Uterus (tissue), 4 donors: ENCODE results near the gene BEND4. TPM values are rescaled to one million over a fixed set of nuclear protein-coding genes. Genes with fewer than 3 reads are reported as not detected.

Experiments used
- DNase-seq, 2 donors: peaks; one replicate each; pipeline ENCODE4 v3.0.0-alpha.2; 2019 to 2020
- H3K27ac ChIP-seq, 2 donors: fragments of 200-600 bp; sonication (generic); 1 replicate in 1 of 2; 2 replicates in 1 of 2; pipeline ENCODE4 v1.5.1; 2016 to 2018
- H3K27me3 ChIP-seq, 2 donors: fragments of 200-600 bp; sonication (generic); one replicate each; pipeline ENCODE4 v1.5.1; 2018 to 2019; ENCODE audit warnings: control low read depth in 1 of 2
- H3K36me3 ChIP-seq, 2 donors: fragments of 200-600 bp; sonication (generic); one replicate each; pipeline ENCODE4 v1.5.1; 2019; ENCODE audit warnings: control low read depth in 1 of 2
- H3K4me1 ChIP-seq, 2 donors: fragments of 200-600 bp; sonication (generic); one replicate each; pipeline ENCODE4 v1.5.1; 2018 to 2019; ENCODE audit warnings: control low read depth in 1 of 2
- H3K4me3 ChIP-seq, 2 donors: fragments of 200-600 bp; sonication (generic); 1 replicate in 1 of 2; 2 replicates in 1 of 2; pipeline ENCODE4 v1.5.1; 2018 to 2019; ENCODE audit warnings: mild to moderate bottlenecking in 1 of 2
- H3K9me3 ChIP-seq, 2 donors: fragments of 200-600 bp; sonication (generic); one replicate each; pipeline ENCODE4 v1.5.1; 2019; ENCODE audit warnings: control low read depth in 1 of 2
- POLR2A ChIP-seq, 2 donors: fragments of 450-650 bp; IDR thresholded peaks; one replicate each; pipeline ENCODE4 v1.6.1; 2016; ENCODE audit warnings: antibody characterized with exemption in 2 of 2, mild to moderate bottlenecking in 1 of 2, moderate library complexity in 1 of 2
- intact Hi-C: fragments of 100-400 bp; cut with DNase I; formaldehyde crosslinking; loops from one replicate; pipeline ENCODE4 v1.15.1; 2023; ENCODE audit warnings: low total_unique reads
- total RNA-seq, 4 donors: library from RNA; depleted of rRNA in 3 of 4; stranded (reverse); fragments of >200 nt in 3 of 4; gene quantifications; one replicate each; pipeline versions ENCODE4 v1.1.0 to v1.2.4, GENCODE V29; 2014 to 2023
- TF ChIP-seq, protein P1 (sequence below), 4 experiments: fragments of 200-600 bp in 2 of 4; fragments of 450-650 bp in 2 of 4; sonication (generic) in 2 of 4; IDR thresholded peaks; one replicate each; pipeline ENCODE4 v1.5.1; 2016 to 2019; ENCODE audit warnings: antibody characterized with exemption in 4 of 4, mild to moderate bottlenecking in 2 of 4, moderate library complexity in 1 of 4
- donor health status: DM: yes; HTN: yes; CAD: no.

BEND4 gene
- total RNA-seq, 4 donors from 2014 or later: 0.14 to 13.8 (median 0.65) TPM

DNA sequence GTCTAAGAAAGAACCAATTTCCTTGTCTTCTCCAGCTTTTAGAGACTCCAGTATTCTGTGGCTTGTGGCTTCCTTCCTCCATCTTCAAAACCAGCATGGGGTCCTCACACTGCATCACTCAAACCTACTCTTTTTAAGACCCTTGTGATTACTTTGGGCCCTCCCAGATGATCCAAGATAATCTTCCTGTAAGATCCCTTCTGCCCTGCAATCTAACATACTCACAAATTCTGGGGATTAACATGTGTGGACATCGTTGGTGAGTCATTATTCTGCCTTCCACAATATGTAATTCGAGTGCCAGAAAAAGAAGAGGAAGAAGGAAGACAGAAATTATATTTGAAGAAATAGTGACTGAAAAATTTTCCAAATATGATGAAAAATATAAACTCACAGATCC is 47.9 kb downstream of the BEND4 start:
- TF ChIP-seq POLR2A (IDR thresholded peaks at IDR 0.05): no peak
- TF ChIP-seq, protein P1, sequence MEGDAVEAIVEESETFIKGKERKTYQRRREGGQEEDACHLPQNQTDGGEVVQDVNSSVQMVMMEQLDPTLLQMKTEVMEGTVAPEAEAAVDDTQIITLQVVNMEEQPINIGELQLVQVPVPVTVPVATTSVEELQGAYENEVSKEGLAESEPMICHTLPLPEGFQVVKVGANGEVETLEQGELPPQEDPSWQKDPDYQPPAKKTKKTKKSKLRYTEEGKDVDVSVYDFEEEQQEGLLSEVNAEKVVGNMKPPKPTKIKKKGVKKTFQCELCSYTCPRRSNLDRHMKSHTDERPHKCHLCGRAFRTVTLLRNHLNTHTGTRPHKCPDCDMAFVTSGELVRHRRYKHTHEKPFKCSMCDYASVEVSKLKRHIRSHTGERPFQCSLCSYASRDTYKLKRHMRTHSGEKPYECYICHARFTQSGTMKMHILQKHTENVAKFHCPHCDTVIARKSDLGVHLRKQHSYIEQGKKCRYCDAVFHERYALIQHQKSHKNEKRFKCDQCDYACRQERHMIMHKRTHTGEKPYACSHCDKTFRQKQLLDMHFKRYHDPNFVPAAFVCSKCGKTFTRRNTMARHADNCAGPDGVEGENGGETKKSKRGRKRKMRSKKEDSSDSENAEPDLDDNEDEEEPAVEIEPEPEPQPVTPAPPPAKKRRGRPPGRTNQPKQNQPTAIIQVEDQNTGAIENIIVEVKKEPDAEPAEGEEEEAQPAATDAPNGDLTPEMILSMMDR (IDR thresholded peaks at IDR 0.05): no peak
- Histone ChIP-seq H3K4me3 (no peak overlapping the region), H3K27me3 (no peaks in the 10 kb centered on the region), H3K36me3 (no peaks in the 10 kb centered on the region), H3K9me3 (no peaks in the 10 kb centered on the region), H3K4me1 (no peaks in the 10 kb centered on the region), H3K27ac (no peak overlapping the region)
- DNase-seq: no peak
- intact Hi-C loops: no loop called here

- Histone ChIP-seq H3K36me3 (no peaks in the 10 kb centered on the region), H3K4me3 (no peak overlapping the region), H3K27me3 (no peaks in the 10 kb centered on the region), H3K9me3 (no peaks in the 10 kb centered on the region), H3K4me1 (no peaks in the 10 kb centered on the region), H3K27ac (no peak overlapping the region)
- TF ChIP-seq, protein P1 (IDR thresholded peaks at IDR 0.05): no peak
- TF ChIP-seq POLR2A (IDR thresholded peaks at IDR 0.05): no peak
- intact Hi-C loops: no loop called here
- DNase-seq: no peak
These were observed 50.9 kb downstream of the BEND4 start for GRCh38 chr4:42101446-42101975.

- Histone ChIP-seq H3K4me1 (no peaks in the 10 kb centered on the region), H3K9me3 (no peaks in the 10 kb centered on the region), H3K4me3 (no peak overlapping the region), H3K36me3 (no peaks in the 10 kb centered on the region), H3K27me3 (no peaks in the 10 kb centered on the region), H3K27ac (no peak overlapping the region)
- TF ChIP-seq, protein P1 (IDR thresholded peaks at IDR 0.05): no peak
- no peak for TF ChIP-seq POLR2A (IDR thresholded peaks at IDR 0.05)
- DNase-seq: no peak
- intact Hi-C loops: no loop called here
These were observed 64.1 kb downstream of the BEND4 start for GRCh38 chr4:42088386-42088785.

GRCh38 chr4:42083816-42084215 is 68.6 kb downstream of the BEND4 start:
- no peak for TF ChIP-seq POLR2A (IDR thresholded peaks at IDR 0.05)
- TF ChIP-seq, protein P1 (IDR thresholded peaks at IDR 0.05): no peak

DNA sequence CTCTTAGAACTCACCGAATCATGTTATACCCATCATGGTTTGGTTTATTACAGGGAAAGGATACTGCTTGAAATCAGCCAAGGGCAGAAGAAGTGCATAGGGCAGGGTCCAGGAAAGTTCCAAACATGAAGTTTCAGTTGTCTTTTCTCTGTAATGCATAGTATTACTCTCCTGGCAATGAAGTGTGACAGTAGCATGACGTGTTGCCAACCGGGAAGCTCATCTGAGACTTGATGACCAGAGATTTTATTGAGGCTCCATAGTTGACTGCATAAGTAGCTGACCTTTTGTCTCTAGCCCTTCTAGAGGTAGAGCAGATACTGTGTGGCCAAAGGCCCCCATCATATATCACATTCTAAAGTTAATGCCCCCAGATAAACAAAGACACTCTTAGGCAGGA is 72.1 kb downstream of the BEND4 start:
- Histone ChIP-seq H3K27ac (no peak overlapping the region), H3K4me1 (no peaks in the 10 kb centered on the region), H3K27me3 (no peaks in the 10 kb centered on the region), H3K9me3 (no peaks in the 10 kb centered on the region), H3K36me3 (no peaks in the 10 kb centered on the region), H3K4me3 (no peak overlapping the region)
- intact Hi-C loops: no loop called here
- TF ChIP-seq POLR2A (IDR thresholded peaks at IDR 0.05): no peak
- TF ChIP-seq, protein P1 (IDR thresholded peaks at IDR 0.05): no peak
- DNase-seq: no peak

More at GRCh38 chr4:42083816-42084215, 68.6 kb downstream of the BEND4 start:
- H3K27ac ChIP-seq: no peak overlapping the region
- intact Hi-C loops: no loop called here
- H3K36me3 ChIP-seq: no peaks in the 10 kb centered on the region
- H3K4me1 ChIP-seq: no peaks in the 10 kb centered on the region
- H3K4me3 ChIP-seq: no peak overlapping the region
- H3K27me3 ChIP-seq: no peaks in the 10 kb centered on the region
- H3K9me3 ChIP-seq: no peaks in the 10 kb centered on the region
- DNase-seq: no peak
